ENCODE measurements around the gene F3. TPM values are rescaled to one million over a fixed set of nuclear protein-coding genes. Genes with fewer than 3 reads are reported as not detected.

F3 gene
- total RNA-seq, 6 experiments from 2014 or later, result 150 to 457 (median 176) TPM

DNA sequence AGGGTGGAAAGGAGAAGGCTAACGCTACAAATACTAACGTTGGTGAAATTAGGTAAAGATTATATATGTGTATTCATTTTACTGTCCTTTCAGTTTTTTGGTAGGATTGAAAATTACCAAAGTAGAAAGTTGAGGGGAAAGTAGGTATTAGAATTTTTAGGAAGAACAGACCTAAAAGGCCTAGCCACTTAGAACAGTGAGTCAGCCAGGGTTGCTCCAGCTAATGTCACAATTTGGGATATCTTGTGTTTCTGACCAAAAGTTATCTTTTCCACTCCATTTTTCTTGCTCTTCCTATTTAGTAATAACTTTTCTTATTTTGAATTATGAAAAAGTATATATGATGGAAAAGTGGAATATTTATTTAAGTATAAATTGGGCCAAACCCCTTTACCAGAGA, 40.1 kb downstream of the F3 start:
- Mint-ChIP-seq H3K27ac (no peak overlapping the region), H3K4me3 (no peak overlapping the region), H3K4me1 (ENCODE audit: low read depth) (no peaks in the 10 kb centered on the region), H3K9me3 (no peaks in the 10 kb centered on the region), H3K36me3 (ENCODE audit: low read depth) (peaks cover 42% of the 10 kb centered on the region), H3K27me3 (ENCODE audit: insufficient read depth) (no peaks in the 10 kb centered on the region; the same call in none of the 2 replicates)
- DNase-seq, result no peak
- TF ChIP-seq, protein P1, sequence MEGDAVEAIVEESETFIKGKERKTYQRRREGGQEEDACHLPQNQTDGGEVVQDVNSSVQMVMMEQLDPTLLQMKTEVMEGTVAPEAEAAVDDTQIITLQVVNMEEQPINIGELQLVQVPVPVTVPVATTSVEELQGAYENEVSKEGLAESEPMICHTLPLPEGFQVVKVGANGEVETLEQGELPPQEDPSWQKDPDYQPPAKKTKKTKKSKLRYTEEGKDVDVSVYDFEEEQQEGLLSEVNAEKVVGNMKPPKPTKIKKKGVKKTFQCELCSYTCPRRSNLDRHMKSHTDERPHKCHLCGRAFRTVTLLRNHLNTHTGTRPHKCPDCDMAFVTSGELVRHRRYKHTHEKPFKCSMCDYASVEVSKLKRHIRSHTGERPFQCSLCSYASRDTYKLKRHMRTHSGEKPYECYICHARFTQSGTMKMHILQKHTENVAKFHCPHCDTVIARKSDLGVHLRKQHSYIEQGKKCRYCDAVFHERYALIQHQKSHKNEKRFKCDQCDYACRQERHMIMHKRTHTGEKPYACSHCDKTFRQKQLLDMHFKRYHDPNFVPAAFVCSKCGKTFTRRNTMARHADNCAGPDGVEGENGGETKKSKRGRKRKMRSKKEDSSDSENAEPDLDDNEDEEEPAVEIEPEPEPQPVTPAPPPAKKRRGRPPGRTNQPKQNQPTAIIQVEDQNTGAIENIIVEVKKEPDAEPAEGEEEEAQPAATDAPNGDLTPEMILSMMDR (IDR thresholded peaks at IDR 0.05), result no peak

DNA sequence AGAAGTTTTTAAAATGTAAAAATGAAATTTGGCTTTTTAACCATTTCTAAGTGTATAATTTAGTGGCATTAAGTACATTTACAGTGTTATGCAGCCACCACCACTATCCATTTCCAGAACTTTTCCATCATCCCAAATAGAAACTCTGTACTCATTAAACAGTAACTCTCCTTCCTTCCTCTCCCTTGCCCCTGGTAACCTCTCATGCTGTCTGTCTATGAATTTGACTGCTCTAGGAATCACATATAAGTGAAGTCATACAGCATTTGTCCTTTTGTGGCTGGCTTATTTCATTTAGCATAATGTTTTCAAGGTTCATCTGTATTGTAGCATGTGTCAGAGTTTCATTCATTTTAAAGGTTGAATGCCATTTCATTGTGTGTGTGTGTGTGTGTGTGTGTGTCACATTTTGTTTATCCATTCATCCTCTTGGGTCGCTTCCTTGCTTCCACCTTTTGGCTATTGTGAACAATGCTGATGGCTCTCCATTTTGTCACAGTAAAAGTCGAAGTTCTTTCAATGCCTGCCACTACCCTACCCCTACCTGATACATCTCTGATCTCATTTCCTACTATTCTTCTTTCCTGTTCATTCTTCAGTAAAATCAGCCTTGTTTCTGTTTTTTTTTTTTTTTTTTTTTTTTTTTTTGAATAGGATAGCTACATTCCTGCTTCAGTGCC, 45.3 kb downstream of the F3 start:
- Mint-ChIP-seq H3K27ac (no peak overlapping the region), H3K36me3 (ENCODE audit: low read depth) (peaks cover 21% of the 10 kb centered on the region), H3K27me3 (ENCODE audit: insufficient read depth) (no peaks in the 10 kb centered on the region; the same call in 1 of the 2 replicates), H3K4me1 (ENCODE audit: low read depth) (no peaks in the 10 kb centered on the region), H3K4me3 (no peak overlapping the region), H3K9me3 (no peaks in the 10 kb centered on the region)
- no peak for DNase-seq
- TF ChIP-seq, protein P1 (IDR thresholded peaks at IDR 0.05), result no peak

DNA sequence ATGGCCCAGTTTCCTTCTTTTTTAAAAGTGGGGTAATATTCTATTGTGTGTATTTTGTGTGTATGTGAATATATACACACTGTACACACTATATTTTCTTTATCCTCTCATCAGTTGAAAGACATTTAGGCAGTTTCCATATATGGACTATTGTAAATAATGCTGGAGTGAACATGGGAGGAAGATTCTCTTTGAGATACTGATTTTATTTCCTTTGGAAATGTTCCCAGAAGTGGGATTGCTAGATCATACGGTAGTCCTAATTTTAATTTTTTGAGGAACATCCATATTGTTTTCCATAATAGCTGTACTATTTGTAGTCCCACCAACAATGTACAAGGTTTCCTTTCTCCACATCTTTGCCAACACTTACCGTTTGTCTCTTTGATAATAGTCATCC, 51.0 kb downstream of the F3 start:
- H3K27ac Mint-ChIP-seq, result no peak overlapping the region
- DNase-seq, result no peak

DNA sequence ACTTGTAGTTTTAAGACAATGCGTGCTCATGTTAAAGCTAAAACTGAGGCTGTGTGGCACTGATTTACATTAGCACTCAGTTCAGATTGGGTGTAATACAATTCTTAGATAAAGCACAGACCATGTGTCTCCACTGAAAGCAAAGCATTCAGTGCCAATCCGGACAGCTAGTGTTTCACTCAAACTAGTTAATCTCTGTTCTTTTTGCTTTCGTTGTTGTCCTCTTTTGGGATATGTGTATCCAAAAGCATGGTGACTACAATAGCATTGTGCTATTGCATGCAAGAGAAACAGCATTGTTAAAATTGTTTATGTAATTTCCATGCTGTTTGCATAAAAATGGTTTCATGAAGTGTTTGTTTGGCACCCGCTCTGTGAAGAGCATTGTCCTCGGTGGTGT, 54.6 kb downstream of the F3 start:
- TF ChIP-seq, protein P1 (IDR thresholded peaks at IDR 0.05), result no peak
- no peaks in the 10 kb centered on the region for H3K9me3 Mint-ChIP-seq
- H3K36me3 Mint-ChIP-seq (ENCODE audit: low read depth), result no peaks in the 10 kb centered on the region; the same call in 1 of the 2 replicates
- no peak overlapping the region for H3K27ac Mint-ChIP-seq
- DNase-seq, result no peak
- no peak overlapping the region for H3K4me3 Mint-ChIP-seq
- H3K27me3 Mint-ChIP-seq (ENCODE audit: insufficient read depth), result no peaks in the 10 kb centered on the region; the same call in 1 of the 2 replicates
- H3K4me1 Mint-ChIP-seq (ENCODE audit: low read depth), result 0 out of 2 replicates have a peak, but pooled peaks cover 5% of the 10 kb centered on the region

More for the DNA sequence above, 51.0 kb downstream of the F3 start:
- Mint-ChIP-seq H3K4me1 (ENCODE audit: low read depth) (0 out of 2 replicates have a peak, but pooled peaks cover 5% of the 10 kb centered on the region), H3K4me3 (no peak overlapping the region), H3K27me3 (ENCODE audit: insufficient read depth) (no peaks in the 10 kb centered on the region), H3K36me3 (ENCODE audit: low read depth) (no peaks in the 10 kb centered on the region; the same call in 1 of the 2 replicates), H3K9me3 (no peaks in the 10 kb centered on the region)
- TF ChIP-seq, protein P1 (IDR thresholded peaks at IDR 0.05), result no peak

DNA sequence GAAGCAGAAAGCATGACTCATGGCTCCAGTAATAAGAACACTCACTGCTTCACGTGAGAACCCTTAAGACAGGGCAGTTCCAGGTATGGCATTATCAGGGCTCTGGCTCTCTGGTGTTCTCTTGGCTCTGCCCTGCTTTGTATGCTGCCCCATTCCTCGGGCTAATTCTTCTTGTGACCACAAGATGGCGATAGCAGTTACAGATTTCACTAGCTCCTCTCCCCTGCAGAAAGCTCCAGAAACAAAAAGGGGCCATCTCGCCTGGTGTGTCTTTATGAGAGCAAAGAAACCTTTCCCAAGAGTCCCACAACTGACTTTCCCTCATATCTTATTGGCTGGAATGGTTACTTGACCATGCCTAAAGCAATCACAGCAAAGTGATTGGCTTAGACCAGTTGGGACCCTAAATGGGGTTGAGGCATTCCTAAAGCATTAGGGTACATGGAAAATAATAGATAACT, 60.1 kb downstream of the F3 start:
- Mint-ChIP-seq H3K27ac (peak overlapping the region; percentile 10; the same call in 1 of the 2 replicates), H3K9me3 (no peaks in the 10 kb centered on the region), H3K4me3 (no peak overlapping the region), H3K27me3 (ENCODE audit: insufficient read depth) (no peaks in the 10 kb centered on the region; the same call in 1 of the 2 replicates), H3K36me3 (ENCODE audit: low read depth) (peaks cover 4% of the 10 kb centered on the region), H3K4me1 (ENCODE audit: low read depth) (peaks cover 12% of the 10 kb centered on the region)
- TF ChIP-seq, protein P1 (IDR thresholded peaks at IDR 0.05), result peak; percentile 91
- DNase-seq, result peak; percentile 57
